Stimulated activated CD8-positive, alpha-beta memory T cell treated with anti-CD3 and anti-CD28 coated beads, Interleukin-12 subunit alpha, Interleukin-12 subunit beta, amount 100 ng/mL, for 1 hour (primary cell): ENCODE measurements around the gene LMTK2.
"Not testable (repeated sequence)": the region's sequence is repeated elsewhere in the genome, so short reads cannot be mapped to it uniquely, and the experiment has no call there.

Experiments
- DNase-seq: peaks from one replicate; pipeline ENCODE4 v3.0.0-alpha.2; 2020; ENCODE audit warnings: low read depth

Gene LMTK2

GRCh38 chr7:98105942-98106544, 619 bp upstream of the LMTK2 start:
- no peak for DNase-seq

- DNase-seq = no peak
Measured at GRCh38 chr7:98107313-98107721, 655 bp downstream of the LMTK2 start.

DNA sequence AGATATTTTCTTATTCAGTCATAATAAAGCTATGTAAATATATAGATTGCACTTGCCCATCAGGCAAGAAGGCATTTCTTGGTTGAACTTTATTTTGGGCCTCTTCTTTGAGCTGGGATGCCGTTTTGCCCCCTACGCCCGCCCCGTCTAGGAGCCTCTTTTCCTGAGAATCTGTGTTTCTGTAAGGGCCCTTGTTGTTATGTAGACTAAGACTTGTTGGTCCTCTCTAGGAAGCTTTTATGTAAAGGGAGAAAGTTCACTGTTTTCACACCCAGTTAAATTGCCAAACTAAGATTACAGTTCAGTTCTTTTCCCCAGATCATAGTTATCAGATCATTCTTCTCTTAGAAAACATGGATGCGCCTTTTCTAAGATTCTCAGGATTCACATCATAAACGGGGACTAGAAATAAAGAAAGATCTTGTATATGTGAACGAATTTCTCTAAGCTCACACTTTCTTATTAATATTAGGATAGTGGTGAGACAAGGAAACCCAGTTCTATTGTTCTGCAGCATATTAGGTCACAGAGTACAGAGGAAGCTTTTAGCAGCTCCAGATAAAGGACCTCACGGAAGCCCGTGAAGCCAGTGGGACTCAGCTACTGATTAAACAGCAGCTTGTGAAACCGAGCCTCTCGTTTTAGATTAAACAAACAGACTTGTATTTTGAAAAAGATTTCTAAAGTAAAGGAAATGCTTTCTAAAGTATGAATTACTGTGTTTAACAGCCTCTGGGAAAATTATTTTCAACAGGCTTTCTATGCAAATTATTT, 3.8 kb downstream of the LMTK2 start:
- DNase-seq = no peak

DNA sequence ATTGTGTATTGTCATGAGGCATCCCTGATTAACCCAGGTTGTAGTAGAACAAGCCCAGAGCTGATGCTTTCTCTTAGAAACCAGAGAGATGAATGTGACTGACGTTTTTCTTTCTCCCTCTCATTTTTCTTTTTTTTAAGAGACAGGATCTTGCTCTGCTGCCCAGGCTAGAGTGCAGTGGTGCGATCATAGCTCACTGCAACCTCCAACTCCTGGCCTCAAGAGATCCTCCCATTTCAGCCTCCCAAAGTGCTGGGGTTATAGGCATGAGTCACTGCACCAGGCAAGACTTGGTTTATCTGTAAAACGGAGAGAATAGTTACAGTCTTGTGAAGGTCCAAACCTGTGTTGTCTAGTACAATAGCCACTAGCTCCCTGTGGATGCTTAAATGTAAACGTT, 5.4 kb downstream of the LMTK2 start:
- no peak for DNase-seq

- DNase-seq = no peak
Measured at GRCh38 chr7:98115746-98116525, 9.3 kb downstream of the LMTK2 start.

- DNase-seq = no peak
Measured at GRCh38 chr7:98116656-98117461, 10.2 kb downstream of the LMTK2 start.

- no peak for DNase-seq
Measured at GRCh38 chr7:98119256-98119918, 12.7 kb downstream of the LMTK2 start.

GRCh38 chr7:98120559-98120958, 13.9 kb downstream of the LMTK2 start:
- no peak for DNase-seq

- DNase-seq = not testable (repeated sequence)
Measured at GRCh38 chr7:98121388-98121787, 14.7 kb downstream of the LMTK2 start.

- no peak for DNase-seq
Measured at GRCh38 chr7:98123365-98123696, 16.7 kb downstream of the LMTK2 start.

- no peak for DNase-seq
Measured at GRCh38 chr7:98125759-98126158, 19.1 kb downstream of the LMTK2 start.

GRCh38 chr7:98126311-98127142, 19.9 kb downstream of the LMTK2 start:
- DNase-seq = no peak

- no peak for DNase-seq
Measured at GRCh38 chr7:98128346-98128745, 21.7 kb downstream of the LMTK2 start.

DNA sequence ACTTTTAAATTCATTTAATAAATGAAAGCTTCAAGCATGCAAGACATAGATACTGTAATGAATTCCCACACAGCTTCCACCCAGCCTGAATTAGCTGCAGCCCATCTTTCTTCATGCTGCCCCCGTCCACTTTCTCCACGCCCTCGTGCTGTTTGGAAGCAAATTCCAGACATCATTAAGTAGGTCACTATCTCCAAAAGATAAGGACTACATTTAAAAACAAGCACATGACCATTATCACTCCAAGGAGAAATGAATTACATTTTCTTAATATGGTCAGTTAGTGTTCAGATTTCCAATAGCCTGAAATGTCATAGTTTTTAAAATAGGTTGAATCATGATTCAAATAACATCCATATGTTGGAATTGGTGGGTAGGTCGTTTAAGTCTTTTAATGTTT, 24.3 kb downstream of the LMTK2 start:
- DNase-seq = no peak

DNA sequence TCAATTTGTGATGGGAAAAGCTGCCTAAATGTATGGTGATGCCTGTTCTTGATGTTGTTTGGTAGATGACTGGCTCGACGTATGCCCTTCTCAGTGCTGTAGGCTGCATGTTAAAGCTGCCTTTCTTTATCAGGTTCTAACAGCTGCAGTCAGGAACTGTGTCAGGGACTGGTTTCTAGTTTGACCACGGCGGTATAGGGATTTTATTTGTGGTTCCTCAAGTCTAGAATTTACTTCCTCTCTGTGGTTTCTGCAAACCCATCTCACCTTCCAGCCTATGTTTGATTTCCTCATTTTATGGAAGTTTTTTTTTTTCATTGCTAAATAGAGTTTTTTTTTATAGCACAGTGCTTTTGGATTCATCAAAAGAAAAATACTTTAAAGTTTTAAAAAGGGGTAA, 26.5 kb downstream of the LMTK2 start:
- DNase-seq = no peak

DNA sequence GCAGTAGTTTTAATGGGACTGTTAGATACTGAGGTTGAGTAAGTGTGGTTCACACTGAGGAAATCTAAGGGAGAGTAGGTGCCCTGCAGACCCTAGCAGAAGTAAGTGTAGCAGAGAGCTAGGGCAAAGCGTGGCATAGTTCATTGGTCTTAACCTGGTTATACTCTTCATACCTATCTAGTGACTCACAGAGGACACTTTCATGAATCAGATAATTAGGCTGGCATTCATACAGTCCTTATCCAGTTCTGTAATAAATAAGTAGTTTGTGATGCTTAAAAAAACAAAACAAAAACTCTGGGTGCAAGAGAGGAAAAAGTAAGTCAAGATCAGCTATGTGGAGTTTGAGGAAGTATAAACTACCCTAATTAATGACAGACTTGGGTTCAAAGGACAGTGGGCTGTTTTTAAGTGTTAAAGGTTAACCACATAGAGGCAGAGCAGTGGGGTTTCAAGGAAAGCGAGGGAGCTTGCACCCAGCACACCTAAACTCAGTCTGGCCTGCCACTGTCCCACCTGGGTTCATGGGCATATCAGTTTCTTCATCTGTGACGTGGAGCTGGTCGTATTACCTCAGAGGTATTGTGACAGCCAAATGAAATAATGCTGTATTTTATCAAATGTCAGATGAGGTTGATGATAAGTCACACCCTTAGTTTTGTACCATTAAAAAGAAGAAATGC, 27.1 kb downstream of the LMTK2 start:
- no peak for DNase-seq

GRCh38 chr7:98134420-98135228, 28.0 kb downstream of the LMTK2 start:
- DNase-seq = no peak

GRCh38 chr7:98135984-98136383, 29.3 kb downstream of the LMTK2 start:
- no peak for DNase-seq

GRCh38 chr7:98136423-98136822, 29.8 kb downstream of the LMTK2 start:
- DNase-seq = no peak
